ENCODE data around the gene ACTR3C. TPM values are rescaled to one million over a fixed set of nuclear protein-coding genes. Genes with fewer than 3 reads are reported as not detected.
A peak's percentile ranks its signal among the peaks of the same experiment; 100 is the strongest.

Gene ACTR3C
- total and polyA plus RNA-seq, 2 of the 13 experiments (the other 11 are each of a cell fraction or from before 2014, with no cell fraction given) = 3.8 to 7.5 TPM

DNA sequence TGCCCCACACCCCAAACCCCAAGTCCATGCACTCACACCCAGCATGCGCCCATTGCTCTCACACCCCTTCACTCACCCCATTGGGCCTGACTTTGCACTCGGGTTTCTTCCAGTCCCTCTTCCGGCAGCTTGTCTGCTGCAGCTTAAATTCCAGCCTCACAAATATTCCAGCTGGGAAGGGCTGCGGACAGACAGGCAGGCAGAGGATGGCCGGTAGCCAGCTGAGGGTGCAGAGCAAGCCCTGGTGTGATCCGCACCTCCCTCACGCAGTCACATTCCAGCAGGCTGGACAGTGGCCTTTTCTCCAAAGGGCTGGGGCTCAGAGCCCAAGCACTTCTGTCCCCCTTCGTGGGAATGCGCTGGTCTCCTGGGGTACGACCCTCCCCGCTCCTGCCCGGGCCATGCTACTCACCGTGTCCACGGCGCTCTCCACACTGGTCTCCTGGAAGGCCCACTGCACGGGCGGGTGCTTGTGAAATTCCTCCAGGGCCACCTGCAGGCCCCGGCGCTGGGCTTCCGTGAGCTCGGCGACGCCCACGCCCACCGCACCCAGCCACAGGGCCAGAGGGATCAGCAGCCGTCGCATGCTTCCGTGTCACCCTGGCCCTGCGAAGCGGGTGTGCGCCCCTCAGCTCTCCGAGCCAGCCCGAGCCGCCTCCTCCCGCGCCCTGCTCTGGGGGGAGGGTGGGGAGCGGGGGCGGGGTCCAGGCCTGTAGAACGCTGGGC, 16.8 kb upstream of the ACTR3C start (continued):
- peak; percentile 12; the same call in 1 of the 2 replicates for TF ChIP-seq ZNF574 (CRISPR knock-in tag; IDR thresholded peaks at IDR 0.05)
- TF ChIP-seq MLLT10 (CRISPR knock-in tag; IDR thresholded peaks at IDR 0.05) = no peak
- TF ChIP-seq CHD2 (IDR thresholded peaks at IDR 0.05; ENCODE audit: low read depth, low read length) = no peak
- no peak; the same call in 1 of the 2 replicates for TF ChIP-seq MEIS2 (CRISPR knock-in tag; IDR thresholded peaks at IDR 0.05)
- 0 out of 2 replicates have a peak, but pooled peaks have one; percentile 21 for TF ChIP-seq MEF2D (CRISPR knock-in tag; IDR thresholded peaks at IDR 0.05)
- TF ChIP-seq ZNF773 (CRISPR knock-in tag; IDR thresholded peaks at IDR 0.05; ENCODE audit: borderline replicate concordance) = no peak
- no peak for TF ChIP-seq ZNF280D (CRISPR knock-in tag; IDR thresholded peaks at IDR 0.05)
- no peak for TF ChIP-seq PBX3 (CRISPR knock-in tag; IDR thresholded peaks at IDR 0.05; ENCODE audit: borderline replicate concordance)
- TF ChIP-seq PHF5A (CRISPR knock-in tag; IDR thresholded peaks at IDR 0.05; ENCODE audit: low read depth, unreplicated experiment) = no peak
- no peak for TF ChIP-seq ZNF780A (CRISPR knock-in tag; IDR thresholded peaks at IDR 0.05)
- TF ChIP-seq, protein P1, sequence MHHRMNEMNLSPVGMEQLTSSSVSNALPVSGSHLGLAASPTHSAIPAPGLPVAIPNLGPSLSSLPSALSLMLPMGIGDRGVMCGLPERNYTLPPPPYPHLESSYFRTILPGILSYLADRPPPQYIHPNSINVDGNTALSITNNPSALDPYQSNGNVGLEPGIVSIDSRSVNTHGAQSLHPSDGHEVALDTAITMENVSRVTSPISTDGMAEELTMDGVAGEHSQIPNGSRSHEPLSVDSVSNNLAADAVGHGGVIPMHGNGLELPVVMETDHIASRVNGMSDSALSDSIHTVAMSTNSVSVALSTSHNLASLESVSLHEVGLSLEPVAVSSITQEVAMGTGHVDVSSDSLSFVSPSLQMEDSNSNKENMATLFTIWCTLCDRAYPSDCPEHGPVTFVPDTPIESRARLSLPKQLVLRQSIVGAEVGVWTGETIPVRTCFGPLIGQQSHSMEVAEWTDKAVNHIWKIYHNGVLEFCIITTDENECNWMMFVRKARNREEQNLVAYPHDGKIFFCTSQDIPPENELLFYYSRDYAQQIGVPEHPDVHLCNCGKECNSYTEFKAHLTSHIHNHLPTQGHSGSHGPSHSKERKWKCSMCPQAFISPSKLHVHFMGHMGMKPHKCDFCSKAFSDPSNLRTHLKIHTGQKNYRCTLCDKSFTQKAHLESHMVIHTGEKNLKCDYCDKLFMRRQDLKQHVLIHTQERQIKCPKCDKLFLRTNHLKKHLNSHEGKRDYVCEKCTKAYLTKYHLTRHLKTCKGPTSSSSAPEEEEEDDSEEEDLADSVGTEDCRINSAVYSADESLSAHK (CRISPR knock-in tag; IDR thresholded peaks at IDR 0.05; ENCODE audit: borderline replicate concordance) = no peak
- TF ChIP-seq ZNF563 (CRISPR knock-in tag; IDR thresholded peaks at IDR 0.05) = peak; percentile 53; the same call in 1 of the 2 replicates
- no peak for TF ChIP-seq TOE1 (CRISPR knock-in tag; IDR thresholded peaks at IDR 0.05)

All from HepG2 (cell line).